ENCODE results near the gene GRK5.

Gene GRK5

GRCh38 chr10:119401671-119402395 lies 194.5 kb downstream of the GRK5 start:
- Histone ChIP-seq H3K79me2 (ENCODE audit: low read length) (no peaks in the 10 kb centered on the region), H4K20me1 (ENCODE audit: insufficient read depth, low read length) (no peaks in the 10 kb centered on the region), H2AFZ (ENCODE audit: low read depth, low read length) (no peak overlapping the region), H3K27me3 (ENCODE audit: low read depth, low read length) (no peaks in the 10 kb centered on the region), H3K4me1 (ENCODE audit: low read length) (peaks cover 1% of the 10 kb centered on the region), H3K27ac (ENCODE audit: low read length) (no peak overlapping the region), H3K4me3 (ENCODE audit: low read length) (no peak overlapping the region), H3K9me3 (ENCODE audit: insufficient read depth, low read length) (no peaks in the 10 kb centered on the region), H3K9ac (ENCODE audit: low read length) (no peak overlapping the region), H3K4me2 (ENCODE audit: low read length) (no peak overlapping the region), H3K36me3 (replicated peaks; ENCODE audit: low read depth, low read length) (no peaks in the 10 kb centered on the region)
- TF ChIP-seq EZH2phosphoT487 (IDR thresholded peaks at IDR 0.05; ENCODE audit: low read depth) (no peak), CTCF (IDR thresholded peaks at IDR 0.05; ENCODE audit: low read depth, low read length) (no peak)

- H3K4me3 ChIP-seq (ENCODE audit: low read length) = no peak overlapping the region
- H3K4me2 ChIP-seq (ENCODE audit: low read length) = no peak overlapping the region
- H3K4me1 ChIP-seq (ENCODE audit: low read length) = peaks cover 9% of the 10 kb centered on the region
- H3K9ac ChIP-seq (ENCODE audit: low read length) = no peak overlapping the region
- H3K27ac ChIP-seq (ENCODE audit: low read length) = no peak overlapping the region
- H2AFZ ChIP-seq (ENCODE audit: low read depth, low read length) = no peak overlapping the region
- no peaks in the 10 kb centered on the region for H3K36me3 ChIP-seq (replicated peaks; ENCODE audit: low read depth, low read length)
- H3K27me3 ChIP-seq (ENCODE audit: low read depth, low read length) = no peaks in the 10 kb centered on the region
- no peaks in the 10 kb centered on the region for H3K79me2 ChIP-seq (ENCODE audit: low read length)
- H3K9me3 ChIP-seq (ENCODE audit: insufficient read depth, low read length) = no peaks in the 10 kb centered on the region
- TF ChIP-seq CTCF (IDR thresholded peaks at IDR 0.05; ENCODE audit: low read depth, low read length) (no peak), EZH2phosphoT487 (IDR thresholded peaks at IDR 0.05; ENCODE audit: low read depth) (no peak)
- no peaks in the 10 kb centered on the region for H4K20me1 ChIP-seq (ENCODE audit: insufficient read depth, low read length)
Measured at GRCh38 chr10:119403921-119404320, 196.6 kb downstream of the GRK5 start.

GRCh38 chr10:119404719-119405519 lies 197.5 kb downstream of the GRK5 start:
- Histone ChIP-seq H4K20me1 (ENCODE audit: insufficient read depth, low read length) (no peaks in the 10 kb centered on the region), H2AFZ (ENCODE audit: low read depth, low read length) (no peak overlapping the region), H3K4me2 (ENCODE audit: low read length) (no peak overlapping the region), H3K79me2 (ENCODE audit: low read length) (no peaks in the 10 kb centered on the region), H3K4me3 (ENCODE audit: low read length) (no peak overlapping the region), H3K4me1 (ENCODE audit: low read length) (peaks cover 9% of the 10 kb centered on the region), H3K9me3 (ENCODE audit: insufficient read depth, low read length) (no peaks in the 10 kb centered on the region), H3K36me3 (replicated peaks; ENCODE audit: low read depth, low read length) (no peaks in the 10 kb centered on the region), H3K27me3 (ENCODE audit: low read depth, low read length) (no peaks in the 10 kb centered on the region), H3K27ac (ENCODE audit: low read length) (no peak overlapping the region), H3K9ac (ENCODE audit: low read length) (no peak overlapping the region)
- TF ChIP-seq CTCF (IDR thresholded peaks at IDR 0.05; ENCODE audit: low read depth, low read length) (no peak), EZH2phosphoT487 (IDR thresholded peaks at IDR 0.05; ENCODE audit: low read depth) (no peak)

- no peak overlapping the region for H2AFZ ChIP-seq (ENCODE audit: low read depth, low read length)
- TF ChIP-seq EZH2phosphoT487 (IDR thresholded peaks at IDR 0.05; ENCODE audit: low read depth) (no peak), CTCF (IDR thresholded peaks at IDR 0.05; ENCODE audit: low read depth, low read length) (no peak)
- H3K4me2 ChIP-seq (ENCODE audit: low read length) = no peak overlapping the region
- H3K79me2 ChIP-seq (ENCODE audit: low read length) = no peaks in the 10 kb centered on the region
- no peaks in the 10 kb centered on the region for H3K27me3 ChIP-seq (ENCODE audit: low read depth, low read length)
- H3K4me1 ChIP-seq (ENCODE audit: low read length) = peaks cover 9% of the 10 kb centered on the region
- no peak overlapping the region for H3K27ac ChIP-seq (ENCODE audit: low read length)
- no peaks in the 10 kb centered on the region for H4K20me1 ChIP-seq (ENCODE audit: insufficient read depth, low read length)
- no peak overlapping the region for H3K4me3 ChIP-seq (ENCODE audit: low read length)
- no peak overlapping the region for H3K9ac ChIP-seq (ENCODE audit: low read length)
- no peaks in the 10 kb centered on the region for H3K9me3 ChIP-seq (ENCODE audit: insufficient read depth, low read length)
- no peaks in the 10 kb centered on the region for H3K36me3 ChIP-seq (replicated peaks; ENCODE audit: low read depth, low read length)
Measured at GRCh38 chr10:119405520-119405807, 198.1 kb downstream of the GRK5 start.

Data from OCI-LY3 (cell line).